ENCODE measurements around the gene C6orf120.

GRCh38 chr6:169668203-169668847, 33.6 kb upstream of the C6orf120 start:
- no peak for TF ChIP-seq CTCF (IDR thresholded peaks at IDR 0.05)
- no peak for TF ChIP-seq POLR2A (IDR thresholded peaks at IDR 0.05)

All from lower leg skin (tissue), 3 donors.